GM23248 (cell line): Measurements from ENCODE around the gene CSMD2.

Experiments used
- EZH2 ChIP-seq: fragments of 200-600 bp; sonication (generic); IDR thresholded peaks from 2 replicates; pipeline ENCODE4 v1.6.1; 2018; ENCODE audit warnings: antibody characterized with exemption, mild to moderate bottlenecking; ENCODE audit not compliant: insufficient read depth, poor library complexity, severe bottlenecking
- EZH2phosphoT487 ChIP-seq: fragments of 200-600 bp; sonication (generic); IDR thresholded peaks from 2 replicates; pipeline ENCODE4 v1.6.1; 2018; ENCODE audit warnings: antibody characterized with exemption, moderate library complexity, mild to moderate bottlenecking, low read depth; ENCODE audit not compliant: insufficient read depth

DNA sequence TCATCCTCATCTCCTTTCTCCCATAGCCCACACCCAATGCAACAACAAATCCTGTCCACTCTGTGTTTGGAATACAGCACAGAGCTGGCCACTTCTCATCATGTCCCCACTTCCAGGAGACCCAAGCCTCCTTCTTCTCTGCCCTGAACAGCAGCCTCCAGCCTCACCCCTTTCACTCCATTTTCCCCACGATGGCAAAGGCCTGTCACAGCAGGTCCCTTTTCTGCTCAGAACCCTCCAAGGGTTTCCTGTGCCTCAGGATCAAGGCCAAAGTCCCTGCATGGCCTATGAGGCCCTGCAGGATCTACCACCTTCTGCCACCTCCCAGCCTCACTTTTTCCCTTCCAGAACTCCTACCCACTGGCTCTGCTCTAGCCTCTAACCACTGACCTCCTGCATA lies 78.5 kb downstream of the CSMD2 start:
- TF ChIP-seq EZH2phosphoT487 (no peak), EZH2 (no peak)
